COLO829 (cell line): ENCODE measurements around the gene PRRG2.

Source experiments
- DNase-seq: peaks from one replicate; pipeline ENCODE4 v3.0.0; 2012; ENCODE audit warnings: low spot score

PRRG2 gene

DNA sequence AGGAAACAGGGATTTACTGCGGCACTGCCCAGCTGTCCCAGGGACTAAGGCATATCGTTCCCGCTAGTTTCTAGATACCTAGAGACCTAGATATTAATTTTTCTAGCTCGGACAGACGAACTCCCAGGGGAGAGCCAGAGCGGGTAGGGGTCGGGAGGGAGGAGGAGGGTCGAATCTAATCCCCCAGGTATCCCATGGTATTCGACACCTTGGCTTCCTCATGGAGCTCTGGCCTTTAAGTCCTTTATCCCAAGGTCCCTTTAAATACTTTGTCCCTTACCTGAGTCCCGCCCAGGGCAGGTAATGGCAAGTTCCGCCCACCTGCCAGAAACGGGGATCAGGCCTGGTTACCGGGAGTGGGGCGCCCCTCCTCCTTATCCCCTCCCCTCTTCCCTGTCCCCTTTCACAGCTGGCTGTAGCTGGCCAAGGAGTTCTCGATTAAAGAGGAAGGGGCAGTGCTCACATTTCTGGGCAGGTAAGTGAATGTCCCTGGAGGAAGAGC, at the start of gene PRRG2:
Gene PRRG2, plus strand, starts transcription at position 310 of the 502 bp plus-strand sequence. CDS start 1,904 bp downstream, outside the sequence.
- no peak for DNase-seq

DNA sequence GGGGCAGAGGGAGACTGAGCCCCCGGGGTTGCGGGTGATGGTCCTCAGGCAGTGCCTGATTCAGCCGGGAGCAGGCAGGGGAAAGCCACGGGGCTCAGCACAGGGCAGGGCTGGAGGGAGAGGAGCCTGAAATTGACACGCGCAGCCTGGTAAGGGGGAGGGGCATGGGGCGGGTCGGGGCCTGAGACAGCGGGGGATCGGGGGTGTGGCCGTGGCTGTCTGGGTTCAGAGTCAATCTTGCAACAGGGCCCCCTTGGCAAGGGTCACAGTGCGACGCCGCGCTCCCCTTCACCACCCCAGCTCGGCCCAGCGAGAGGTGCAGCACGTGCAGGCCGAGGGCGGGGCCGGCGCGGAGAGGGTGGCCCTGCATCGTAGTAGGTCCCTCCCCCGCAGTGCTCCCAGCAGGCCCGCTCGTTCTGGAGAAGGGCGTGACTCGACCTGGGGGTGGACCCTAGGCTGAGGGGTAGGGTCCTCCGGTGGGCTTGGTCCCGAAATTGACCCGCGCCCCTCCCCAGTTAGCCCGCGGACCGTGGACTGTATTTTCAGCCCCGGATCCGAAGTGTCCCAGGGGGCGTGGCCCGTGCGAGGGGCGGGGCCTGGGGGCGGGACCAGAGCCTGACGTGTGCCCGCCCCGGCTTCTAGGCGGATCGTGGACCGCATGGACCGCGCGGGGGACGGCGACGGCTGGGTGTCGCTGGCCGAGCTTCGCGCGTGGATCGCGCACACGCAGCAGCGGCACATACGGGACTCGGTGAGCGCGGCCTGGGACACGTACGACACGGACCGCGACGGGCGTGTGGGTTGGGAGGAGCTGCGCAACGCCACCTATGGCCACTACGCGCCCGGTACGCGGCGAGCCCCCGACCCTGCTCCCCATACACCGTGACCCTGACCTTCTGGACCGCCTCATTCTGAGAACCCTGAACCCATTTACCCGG, 47.3 kb upstream of the PRRG2 start:
- peak; percentile 36 for DNase-seq

DNA sequence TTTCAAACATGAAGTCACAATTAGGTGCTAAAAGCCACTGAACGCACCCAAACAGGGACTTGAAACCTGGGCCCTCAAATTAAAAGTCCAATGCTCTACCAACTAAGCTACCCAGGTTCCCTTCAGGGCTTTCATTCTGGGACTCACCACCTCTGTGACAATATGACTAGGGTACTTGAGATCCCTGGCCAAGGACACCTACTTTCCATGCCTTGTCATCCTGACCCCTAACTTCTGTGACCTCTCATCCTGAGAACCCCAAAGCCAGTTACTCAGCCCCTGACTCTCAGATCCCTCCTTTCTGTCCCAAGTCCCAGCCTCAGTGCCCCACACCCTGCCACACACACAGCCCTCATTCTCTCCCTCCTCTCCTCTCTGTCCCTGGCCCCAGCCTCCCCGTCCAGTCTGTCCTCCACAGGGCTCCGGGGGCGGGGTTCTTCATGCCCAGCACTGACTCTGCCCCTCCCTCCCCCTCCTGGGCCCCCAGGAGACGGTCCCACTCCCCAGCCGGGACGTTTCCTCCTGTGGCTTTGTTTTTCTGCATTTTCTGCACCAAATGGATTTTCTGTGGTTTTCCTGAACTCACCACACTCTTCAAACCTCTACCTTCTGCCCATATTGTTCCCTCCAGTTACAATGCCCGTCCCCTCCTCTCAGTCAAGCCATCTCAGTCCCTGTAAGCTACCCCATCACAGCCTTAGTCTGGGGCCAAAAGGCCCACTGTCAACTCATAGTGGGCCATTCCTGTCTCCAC, 46.3 kb upstream of the PRRG2 start:
- no peak for DNase-seq

DNA sequence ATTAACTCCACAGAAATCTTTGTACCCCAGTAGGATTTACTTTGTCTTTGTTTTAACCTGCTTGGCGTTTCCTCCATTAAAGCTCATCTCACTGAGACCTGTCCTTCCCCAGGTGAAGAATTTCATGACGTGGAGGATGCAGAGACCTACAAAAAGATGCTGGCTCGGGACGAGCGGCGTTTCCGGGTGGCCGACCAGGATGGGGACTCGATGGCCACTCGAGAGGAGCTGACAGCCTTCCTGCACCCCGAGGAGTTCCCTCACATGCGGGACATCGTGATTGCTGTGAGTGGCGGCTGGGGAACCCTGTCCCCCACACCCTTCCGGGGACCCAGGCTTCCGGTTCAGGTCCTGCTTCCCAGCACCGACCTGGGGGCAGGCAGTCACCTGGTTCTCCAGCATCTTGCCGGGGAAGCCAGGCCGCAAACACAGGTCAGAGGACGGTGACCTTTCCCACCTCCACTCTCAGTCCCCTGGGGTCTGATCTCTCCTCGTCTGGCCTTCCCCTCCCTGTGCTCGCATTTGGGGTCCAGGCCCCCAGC, 44.1 kb upstream of the PRRG2 start:
- no peak for DNase-seq

DNA sequence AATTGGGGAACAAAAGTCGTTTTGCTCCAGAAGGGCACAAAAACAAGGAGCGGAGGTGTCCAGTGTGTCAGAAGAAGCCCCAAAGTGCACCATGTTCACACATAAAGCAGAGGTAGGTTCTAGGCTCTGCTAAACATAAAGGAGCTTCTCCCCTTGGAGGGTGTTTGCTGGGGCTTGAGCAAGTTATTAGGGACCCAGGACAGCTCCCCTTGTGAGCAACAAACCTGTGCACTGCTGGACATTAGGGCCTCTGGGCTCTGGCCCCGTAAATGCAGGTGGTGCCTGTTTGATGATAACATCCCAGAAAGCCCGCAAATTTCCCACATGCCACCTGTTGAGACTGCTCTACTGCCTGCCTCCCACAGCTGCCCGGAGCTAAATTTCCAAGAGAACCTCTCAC, 42.5 kb upstream of the PRRG2 start:
- DNase-seq: no peak

DNA sequence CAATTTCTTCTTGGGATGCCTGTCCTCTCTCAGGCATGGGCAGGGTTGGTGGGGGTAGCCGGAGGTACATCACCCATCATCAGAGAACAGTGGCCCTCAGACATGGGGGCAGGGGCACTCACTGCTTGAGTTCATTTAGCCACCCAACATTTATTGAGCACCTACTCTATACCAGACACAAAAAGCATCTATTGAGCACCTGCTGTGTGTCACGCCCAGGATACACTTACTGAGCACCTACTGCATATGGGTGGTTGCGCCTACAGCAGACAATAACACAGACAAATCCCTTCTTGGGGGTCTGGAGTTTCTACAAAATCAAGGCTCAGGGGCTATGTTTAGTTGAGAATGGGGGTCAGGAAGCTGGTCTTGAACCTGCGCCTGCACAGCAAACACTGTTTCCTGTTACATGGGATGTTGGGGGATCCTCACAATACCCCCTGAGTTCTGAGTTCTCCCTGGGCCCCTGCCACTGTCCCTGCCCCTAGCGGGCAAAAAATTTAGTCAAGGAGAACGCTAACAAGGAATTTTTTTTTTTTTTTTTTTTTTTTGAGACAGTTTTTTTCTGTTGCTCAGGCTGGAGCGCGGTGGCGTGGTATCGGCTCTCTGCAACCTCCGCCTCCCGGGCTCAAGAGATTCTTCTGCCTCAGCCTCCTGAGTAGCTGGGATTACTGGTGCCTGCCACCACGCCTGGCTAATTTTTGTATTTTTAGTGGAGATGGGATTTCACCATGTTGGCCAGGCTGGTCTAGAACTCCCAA, 41.7 kb upstream of the PRRG2 start:
- DNase-seq: no peak

DNA sequence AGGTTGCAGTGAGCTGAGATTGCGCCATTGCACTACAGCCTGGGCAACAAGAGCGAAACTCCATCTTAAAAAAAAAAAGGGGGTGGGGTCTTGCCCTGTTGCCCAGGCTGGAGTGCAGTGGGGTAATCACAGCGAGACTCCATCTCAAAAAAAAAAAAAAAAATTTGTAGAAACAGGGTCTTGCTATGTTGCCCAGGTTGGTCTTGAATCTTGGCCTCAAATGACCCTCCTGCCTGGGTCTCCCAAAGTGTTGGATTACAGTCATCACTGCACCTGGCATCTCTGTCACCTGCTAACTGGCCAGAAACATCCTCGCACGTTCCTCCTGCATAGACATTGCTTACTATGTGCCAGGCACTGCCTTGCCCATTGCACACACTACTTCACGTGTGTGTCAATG, 39.2 kb upstream of the PRRG2 start:
- no peak for DNase-seq

DNA sequence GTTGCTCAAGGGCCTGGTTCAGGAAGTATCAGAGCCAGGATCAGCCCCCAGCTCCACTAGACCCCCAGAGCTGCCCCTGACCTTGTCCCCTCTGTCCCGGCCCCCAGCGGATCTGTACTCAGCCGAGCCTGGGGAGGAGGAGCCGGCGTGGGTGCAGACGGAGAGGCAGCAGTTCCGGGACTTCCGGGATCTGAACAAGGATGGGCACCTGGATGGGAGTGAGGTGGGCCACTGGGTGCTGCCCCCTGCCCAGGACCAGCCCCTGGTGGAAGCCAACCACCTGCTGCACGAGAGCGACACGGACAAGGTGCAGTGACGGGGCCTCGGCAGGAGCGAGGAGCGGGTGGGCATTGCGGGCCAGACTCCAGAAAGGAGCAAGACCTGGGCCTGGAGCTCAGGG, 38.7 kb upstream of the PRRG2 start:
- no peak for DNase-seq

DNA sequence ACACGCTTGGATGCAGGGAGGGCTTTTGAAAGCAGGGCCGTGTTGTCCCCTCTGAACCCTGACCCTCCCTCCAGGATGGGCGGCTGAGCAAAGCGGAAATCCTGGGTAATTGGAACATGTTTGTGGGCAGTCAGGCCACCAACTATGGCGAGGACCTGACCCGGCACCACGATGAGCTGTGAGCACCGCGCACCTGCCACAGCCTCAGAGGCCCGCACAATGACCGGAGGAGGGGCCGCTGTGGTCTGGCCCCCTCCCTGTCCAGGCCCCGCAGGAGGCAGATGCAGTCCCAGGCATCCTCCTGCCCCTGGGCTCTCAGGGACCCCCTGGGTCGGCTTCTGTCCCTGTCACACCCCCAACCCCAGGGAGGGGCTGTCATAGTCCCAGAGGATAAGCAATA, 38.1 kb upstream of the PRRG2 start:
- DNase-seq: no peak

DNA sequence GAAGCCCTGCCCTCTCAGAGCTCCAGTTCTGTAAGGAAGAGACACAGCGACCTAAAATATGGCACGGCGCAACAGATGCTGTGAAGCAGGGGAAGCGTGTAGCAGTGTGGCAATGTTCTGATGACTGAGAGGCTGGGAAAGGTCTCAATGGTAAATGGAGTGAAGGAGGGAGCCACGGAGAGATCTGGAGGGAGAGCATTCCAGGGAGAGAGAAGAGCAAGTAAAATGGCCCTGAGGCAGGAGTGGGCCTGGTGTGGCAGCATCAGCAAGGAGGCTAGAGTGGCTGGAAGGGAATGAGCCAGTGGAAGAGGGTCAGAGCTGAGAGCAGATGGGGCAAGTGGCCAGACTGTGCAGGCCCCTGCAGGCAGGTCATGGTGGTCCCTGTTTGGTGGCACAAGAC, 37.0 kb upstream of the PRRG2 start:
- DNase-seq: no peak

DNA sequence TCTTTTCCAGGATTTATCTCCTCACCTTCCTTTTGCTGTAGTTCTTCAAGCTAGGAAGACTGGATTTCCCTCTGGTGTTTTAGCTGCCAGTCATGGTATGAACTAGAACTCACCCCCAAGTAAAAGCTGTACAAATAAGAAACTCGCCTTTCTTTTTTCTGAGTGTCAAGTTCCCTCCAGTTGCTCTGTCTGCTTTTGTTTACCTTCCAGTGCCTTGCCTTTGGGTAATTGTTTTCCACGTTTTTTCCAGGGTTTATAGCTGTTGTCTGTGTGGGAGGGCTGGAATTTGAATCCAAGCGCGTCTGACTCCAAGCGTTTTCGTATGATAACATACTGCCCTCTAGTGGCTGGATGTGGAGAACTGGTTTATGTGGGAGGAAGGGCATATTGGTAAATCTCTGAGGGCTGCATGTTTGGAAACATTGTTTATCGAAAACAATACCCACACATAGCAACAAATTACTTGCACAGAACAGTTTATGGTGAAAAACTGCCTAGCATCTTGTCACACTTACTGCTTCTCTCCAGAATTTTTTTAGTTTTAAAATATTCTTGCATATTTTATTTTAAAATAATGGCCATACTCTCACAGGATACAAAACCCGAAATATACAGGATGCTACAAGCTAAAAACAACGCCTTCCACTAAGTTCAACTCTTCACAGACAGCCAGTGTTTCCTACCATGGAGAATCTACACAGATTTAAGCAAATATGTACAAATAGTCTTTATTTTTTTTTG, 34.1 kb upstream of the PRRG2 start:
- DNase-seq: peak; percentile 87

DNA sequence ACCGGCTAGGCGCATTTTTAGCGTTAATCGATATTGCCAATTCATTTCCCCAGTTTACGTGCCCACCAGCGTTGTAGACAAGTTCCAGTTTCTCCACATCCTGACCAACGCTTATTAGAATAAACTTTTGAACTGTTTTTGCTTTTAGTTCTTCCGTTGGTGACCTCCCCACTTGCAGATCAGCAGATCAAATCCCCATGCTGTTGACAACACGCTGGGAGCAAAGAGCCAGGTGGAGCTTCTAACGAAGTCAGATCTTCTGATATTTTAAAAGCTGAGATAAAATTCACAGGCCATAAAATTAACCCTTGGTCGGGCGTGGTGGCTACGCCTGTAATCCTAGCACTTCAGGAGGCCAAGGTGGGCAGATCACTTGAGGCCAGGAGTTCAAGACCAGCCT, 32.1 kb upstream of the PRRG2 start:
- DNase-seq: no peak

DNA sequence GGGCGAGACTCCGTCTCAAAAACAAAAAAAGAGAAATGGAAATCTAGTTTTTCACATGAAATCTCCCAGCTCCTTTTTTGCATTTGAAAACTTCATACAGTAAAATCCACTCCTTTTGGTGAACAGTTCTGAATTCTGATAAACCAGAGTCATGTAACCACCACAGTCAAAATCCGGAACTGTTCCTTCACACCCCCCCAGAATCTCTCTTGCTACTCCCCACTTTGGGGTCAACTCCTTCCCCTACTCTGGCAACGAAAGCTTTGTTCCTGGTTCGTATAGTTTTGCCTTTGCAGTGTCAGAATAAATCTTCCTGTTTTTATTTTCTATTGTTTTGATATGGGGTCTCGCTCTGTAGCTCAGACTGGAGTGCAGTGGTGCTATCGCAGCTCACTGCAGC, 29.6 kb upstream of the PRRG2 start:
- DNase-seq: no peak

DNA sequence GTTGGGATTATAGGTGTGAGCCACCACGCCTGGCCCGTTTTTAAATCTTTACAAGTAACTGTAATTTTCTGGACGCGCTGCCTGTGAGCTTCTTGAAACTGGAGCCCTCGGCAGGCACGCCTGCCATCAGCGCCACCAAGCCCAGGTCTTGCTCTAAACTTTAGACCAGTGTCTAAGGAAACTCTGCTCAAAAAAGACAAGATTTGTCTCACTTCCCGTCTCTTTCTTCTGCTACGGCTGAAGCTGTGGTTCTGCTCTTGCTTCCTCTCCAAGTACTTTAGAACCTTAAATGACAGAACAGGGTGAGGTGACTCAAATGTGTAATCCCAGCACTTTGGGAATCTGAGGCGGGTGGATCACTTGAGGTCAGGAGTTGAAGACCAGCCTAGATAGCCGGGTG, 28.4 kb upstream of the PRRG2 start:
- no peak for DNase-seq

DNA sequence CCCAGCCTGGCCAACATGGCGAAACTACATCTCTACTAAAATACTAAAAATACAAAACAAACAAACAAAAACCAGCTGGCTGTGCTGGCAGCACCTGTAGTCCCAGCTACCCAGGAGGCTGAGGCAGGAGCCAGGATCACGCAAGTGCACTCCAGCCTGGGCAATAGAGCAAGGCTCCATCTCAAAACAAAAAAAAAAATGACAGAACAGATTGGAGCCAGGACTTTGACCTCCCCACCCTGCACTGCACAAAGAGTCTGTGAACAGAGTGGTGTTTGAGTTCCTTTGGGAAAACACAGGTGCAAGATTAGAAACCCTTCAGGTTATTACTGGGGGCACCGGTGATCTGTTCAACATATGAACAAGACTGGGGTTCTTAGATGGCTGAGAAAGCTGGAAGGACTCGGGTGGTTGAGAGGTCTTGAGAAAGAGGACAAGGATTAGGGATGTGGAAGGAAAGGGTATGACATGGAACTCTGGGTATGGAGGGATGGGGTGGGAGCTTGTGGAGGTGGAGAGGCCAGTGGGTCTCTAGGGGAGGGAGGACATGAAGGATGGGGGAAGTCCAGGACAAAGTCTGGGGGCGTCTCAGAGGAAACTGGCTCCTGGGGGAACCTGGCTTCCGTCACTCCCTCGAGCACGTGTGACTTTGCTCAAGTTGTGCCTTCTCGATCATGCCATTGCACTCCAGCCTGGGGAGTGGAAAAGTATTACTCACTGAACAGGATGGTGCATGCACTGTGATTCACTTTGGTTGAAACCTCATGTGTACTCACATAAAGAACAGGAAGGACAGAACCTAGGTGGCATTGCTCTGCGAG, 27.5 kb upstream of the PRRG2 start:
- no peak for DNase-seq

DNA sequence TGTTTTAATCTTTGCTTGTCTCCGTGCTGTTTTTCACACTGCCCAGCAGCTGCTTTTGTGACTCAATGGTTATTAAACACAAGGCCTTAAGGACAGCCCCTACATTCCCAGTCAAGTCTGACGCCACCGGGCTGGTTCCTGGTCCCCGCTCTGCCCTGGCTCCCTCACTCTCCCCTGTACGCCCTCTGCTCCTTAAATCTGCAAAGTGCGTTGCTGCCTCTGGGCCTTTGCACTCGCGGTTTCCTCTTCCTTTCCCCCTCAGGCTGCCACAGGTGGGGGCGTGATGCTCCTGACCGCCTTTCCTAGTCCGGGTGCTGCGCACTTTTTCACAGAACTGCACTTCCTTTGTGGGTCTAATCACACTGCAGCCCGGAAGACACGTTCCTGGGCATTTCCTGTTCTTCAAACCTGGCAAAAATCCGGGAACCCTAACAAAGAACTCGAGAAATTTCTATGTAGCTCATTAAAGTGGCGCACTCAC, 26.4 kb upstream of the PRRG2 start:
- DNase-seq: no peak

DNA sequence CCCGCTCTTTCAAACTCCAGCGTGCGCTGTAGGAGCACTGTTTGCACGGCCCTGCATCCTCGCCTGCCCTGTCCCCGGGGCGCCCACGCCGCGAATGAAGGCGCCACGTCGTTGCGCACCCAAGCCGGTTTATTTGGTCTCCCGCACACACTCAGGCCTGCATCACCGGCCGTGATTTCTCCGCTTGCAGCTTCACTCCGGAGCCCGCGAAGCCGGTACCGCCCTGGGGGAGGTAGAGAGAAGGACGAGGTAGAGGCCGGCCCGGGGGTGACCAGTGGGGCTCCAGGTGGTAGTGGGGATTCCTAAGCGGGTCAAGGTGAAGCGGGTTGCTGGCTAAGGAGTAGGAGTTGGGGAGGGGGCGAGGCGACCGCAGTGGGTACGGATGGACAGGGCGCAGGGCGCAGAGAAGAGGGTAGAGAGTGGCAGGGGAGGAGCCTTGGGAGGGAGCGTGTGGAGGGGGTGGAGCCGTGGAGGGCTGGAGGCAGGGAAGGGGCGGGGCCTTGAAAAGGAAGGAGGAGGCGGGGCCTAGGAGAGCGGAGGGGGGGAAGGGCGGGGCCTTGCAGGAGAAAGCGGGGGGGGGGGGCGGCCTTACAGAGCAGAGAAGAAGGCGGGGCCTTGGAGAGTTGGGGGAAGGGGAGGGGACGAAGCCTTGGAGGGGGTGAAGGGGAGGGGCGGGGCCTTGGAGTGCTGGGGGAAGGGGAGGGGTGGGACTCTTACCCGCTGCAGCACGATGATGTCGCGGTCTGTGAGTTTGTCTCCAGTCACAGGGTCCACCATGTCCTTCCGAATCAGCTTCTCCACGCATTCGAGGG, 25.3 kb upstream of the PRRG2 start:
- DNase-seq: peak; percentile 53

DNA sequence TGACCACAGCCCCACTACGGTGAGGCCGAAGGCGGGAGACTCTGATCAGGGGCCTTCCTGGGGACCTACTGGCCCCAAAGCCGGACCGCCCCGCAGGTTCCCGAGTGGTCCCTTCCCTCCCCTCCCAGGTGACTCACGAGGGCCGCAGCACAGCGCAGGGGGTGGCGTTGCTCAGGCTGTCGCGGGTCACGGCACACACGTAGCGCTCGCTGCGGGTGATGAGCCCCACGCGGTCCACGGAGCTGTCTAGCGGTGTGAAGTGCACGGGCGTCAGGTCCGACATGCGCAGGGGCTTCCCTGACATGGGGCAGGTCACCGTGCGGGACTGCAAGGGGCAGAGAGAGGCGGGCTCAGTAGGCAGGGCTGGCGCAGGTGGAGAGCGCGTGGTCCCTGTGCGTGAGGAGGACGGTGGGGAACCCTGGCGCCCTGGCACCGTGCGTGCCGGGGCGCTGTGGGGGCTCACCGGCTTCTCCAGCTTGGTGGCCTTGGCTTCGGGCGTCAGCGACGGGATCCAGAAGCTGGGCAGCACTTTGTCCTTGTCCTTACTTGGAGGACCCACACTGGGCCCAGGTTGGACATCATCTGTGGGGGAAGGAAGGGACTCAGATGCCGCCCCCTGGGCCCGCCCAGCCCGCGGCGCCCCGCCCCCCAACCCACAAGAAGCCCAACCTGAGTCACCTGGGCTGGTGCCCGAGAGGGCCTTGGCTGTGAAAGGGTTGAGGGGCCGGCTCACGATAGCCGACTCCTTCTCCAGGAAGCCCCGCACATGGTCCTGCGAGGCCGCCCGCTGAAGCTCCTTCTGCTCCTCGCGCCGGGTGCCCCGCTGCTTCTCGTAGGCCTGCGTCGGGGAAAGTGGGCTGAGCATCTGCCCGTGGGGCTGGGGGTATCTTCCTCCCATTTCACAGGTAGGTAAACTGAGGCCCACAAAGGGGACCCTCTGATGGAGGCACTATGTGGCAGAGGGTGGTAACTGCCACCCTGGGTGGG, 24.4 kb upstream of the PRRG2 start:
- no peak for DNase-seq
